DOHH2 (cell line): ENCODE results near the gene EML4.

Source experiments
- EZH2phosphoT487 ChIP-seq: fragments of 200-600 bp; sonication (generic); IDR thresholded peaks from 2 replicates; pipeline ENCODE4 v1.6.1; 2017; ENCODE audit warnings: borderline replicate concordance, mild to moderate bottlenecking, antibody characterized with exemption, low read length, moderate library complexity, mixed read lengths
- TF ChIP-seq, protein P1 (sequence below): fragments of 200-600 bp; sonication (generic); IDR thresholded peaks from one replicate; pipeline ENCODE4 v1.5.1; 2014; ENCODE audit warnings: antibody characterized with exemption, mild to moderate bottlenecking, low read depth, low read length; ENCODE audit not compliant: poor library complexity, severe bottlenecking

GRCh38 chr2:42363413-42363812 is 194.3 kb downstream of the EML4 start:
- TF ChIP-seq, protein P1, sequence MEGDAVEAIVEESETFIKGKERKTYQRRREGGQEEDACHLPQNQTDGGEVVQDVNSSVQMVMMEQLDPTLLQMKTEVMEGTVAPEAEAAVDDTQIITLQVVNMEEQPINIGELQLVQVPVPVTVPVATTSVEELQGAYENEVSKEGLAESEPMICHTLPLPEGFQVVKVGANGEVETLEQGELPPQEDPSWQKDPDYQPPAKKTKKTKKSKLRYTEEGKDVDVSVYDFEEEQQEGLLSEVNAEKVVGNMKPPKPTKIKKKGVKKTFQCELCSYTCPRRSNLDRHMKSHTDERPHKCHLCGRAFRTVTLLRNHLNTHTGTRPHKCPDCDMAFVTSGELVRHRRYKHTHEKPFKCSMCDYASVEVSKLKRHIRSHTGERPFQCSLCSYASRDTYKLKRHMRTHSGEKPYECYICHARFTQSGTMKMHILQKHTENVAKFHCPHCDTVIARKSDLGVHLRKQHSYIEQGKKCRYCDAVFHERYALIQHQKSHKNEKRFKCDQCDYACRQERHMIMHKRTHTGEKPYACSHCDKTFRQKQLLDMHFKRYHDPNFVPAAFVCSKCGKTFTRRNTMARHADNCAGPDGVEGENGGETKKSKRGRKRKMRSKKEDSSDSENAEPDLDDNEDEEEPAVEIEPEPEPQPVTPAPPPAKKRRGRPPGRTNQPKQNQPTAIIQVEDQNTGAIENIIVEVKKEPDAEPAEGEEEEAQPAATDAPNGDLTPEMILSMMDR: no peak
- no peak for TF ChIP-seq EZH2phosphoT487
